GM21619 (cell line): Measurements from ENCODE around the gene IFNA4.
"Not testable (repeated sequence)": the region's sequence is repeated elsewhere in the genome, so short reads cannot be mapped to it uniquely, and the experiment has no call there.

Experiments
- ATAC-seq: cut with Tn5 transposase; IDR thresholded peaks from one replicate; pipeline ENCODE4 v1.9.1; 2021; ENCODE audit not compliant: unreplicated experiment

The IFNA4 gene

DNA sequence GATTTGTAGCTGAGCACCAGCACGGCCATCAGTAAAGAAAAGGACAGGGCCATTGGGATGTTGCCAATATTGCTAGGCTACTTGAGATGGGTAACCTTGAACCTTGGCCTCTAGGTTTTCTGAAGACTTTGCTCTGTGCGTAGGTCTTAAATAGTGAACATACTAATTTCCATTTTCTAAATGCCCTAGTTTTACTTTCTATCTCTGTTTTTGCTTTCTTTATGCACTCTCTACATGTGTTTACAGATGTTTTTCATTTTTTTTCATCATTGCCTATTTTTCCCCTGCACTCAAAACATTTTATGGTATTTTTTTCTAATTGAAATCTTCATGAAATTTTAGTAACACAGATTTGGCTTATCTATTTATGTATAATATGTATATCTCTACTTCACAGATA is 20.8 kb downstream of the IFNA4 start, which contains the start of gene IFNA21:
Gene IFNA21 (minus strand): TSS at position 101 of the 400 bp plus-strand sequence. CDS start 48 bp downstream, at position 53.
- ATAC-seq, result not testable (repeated sequence)

- no peak for ATAC-seq
Measured at GRCh38 chr9:21165516-21165915, 21.9 kb downstream of the IFNA4 start.

GRCh38 chr9:21160178-21160577 is 27.2 kb downstream of the IFNA4 start:
- peak; percentile 95 for ATAC-seq

DNA sequence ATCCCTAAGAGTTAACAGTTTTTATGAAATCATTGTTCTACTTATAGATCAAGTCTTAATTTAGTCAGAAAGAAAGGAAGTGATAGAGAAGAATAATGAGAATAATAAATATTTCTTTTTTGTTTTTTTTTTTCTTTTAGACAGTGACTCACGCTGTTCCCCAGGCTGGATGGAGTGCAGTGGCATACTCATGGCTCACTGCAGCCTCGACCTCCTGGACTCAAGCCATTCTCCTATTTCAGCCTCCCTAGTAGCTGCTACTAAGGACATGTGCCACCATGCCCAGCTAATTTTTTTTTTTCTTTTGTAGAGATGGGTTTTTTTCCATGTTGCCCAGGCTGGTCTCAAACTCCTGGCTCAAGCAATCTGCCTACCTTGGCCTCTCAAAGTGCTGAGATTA is 31.9 kb downstream of the IFNA4 start:
- no peak for ATAC-seq

DNA sequence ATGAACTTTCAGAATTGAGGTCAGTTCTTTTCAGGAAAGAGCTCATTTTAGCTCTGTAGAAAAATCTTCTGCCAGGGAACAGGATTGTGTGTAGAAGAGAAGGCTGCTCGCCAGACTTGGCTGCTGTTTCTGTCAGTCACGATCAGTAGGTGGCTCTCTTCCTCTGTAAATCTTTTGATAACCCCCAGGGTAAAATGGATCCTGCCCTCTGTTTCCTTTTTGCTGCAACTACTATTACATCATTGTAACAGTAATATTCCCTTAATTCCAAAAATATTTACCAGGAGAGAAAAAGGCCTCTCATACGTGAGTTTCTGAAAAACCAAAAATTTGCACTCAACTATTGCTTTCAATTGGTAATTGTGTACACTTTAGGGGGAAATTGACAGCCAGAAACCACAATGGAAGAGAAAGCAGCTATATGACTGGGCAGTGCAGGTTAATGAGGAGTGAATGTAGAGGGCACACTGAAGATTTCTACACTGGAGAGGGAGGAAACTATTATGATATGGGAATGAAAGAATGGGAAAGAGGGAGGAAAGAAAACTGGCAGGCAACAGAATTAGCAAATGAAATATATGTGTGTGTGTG is 33.3 kb downstream of the IFNA4 start:
- peak; percentile 86 for ATAC-seq

- ATAC-seq, result peak; percentile 29
Measured at GRCh38 chr9:21153336-21154017, 33.9 kb downstream of the IFNA4 start.

DNA sequence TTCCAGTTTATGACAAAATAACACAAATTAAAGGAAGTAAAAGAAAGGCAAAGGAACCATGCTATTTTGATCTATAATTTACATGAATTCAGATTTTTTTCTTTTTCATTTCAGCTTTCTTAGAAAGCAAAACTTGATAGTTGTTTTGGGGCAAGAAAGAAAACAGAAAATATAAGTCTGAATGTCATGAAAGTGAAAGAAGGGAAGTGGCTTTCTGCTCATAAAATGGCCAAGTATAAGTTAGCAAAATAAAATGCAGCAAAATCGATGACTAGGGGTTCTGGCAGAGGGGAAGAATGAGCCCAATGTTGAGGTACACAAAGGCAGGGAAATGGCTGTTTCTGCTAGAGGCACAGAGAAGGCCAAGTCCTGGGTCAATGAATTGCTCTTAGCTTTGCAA is 42.8 kb downstream of the IFNA4 start:
- ATAC-seq, result no peak

- ATAC-seq, result peak; percentile 59
Measured at GRCh38 chr9:21141427-21141882, 45.9 kb downstream of the IFNA4 start, which contains the start of gene IFNW1. Gene IFNW1 (minus strand): TSS chr9:21141832. CDS start chr9:21141570, 262 bp downstream.

GRCh38 chr9:21137020-21137419 is 50.4 kb downstream of the IFNA4 start:
- no peak for ATAC-seq
